ENCODE data around the gene ZNF433. TPM values are rescaled to one million over a fixed set of nuclear protein-coding genes. Genes with fewer than 3 reads are reported as not detected.

ZNF433 gene
- total and polyA plus RNA-seq, 2 donors (not counting 3 experiments of a cell fraction or from before 2014, with no cell fraction given), result 1.8 to 2.1 TPM

GRCh38 chr19:12047868-12048267, 12.4 kb upstream of the ZNF433 start:
- POLR2A ChIA-PET, result no interaction called here
- no peak overlapping the region for H3K27ac ChIP-seq (ENCODE audit: insufficient read depth, low read depth, low read length)
- no peak overlapping the region for H2AFZ ChIP-seq (ENCODE audit: low read depth, low read length)
- H3K9me3 ChIP-seq (replicated peaks; ENCODE audit: control insufficient read depth, insufficient read depth, low read length), result peaks cover 14% of the 10 kb centered on the region
- CTCF ChIA-PET, result no interaction called here
- H3K4me1 ChIP-seq (ENCODE audit: control insufficient read depth, extremely low read depth, insufficient read depth, low read length), result peaks cover 10% of the 10 kb centered on the region
- no peak overlapping the region for H3K9ac ChIP-seq (replicated peaks; ENCODE audit: extremely low read depth, insufficient read depth, low read length)
- BruUV-seq (replicated peaks), result no TSS peak
- no peaks in the 10 kb centered on the region for H3K27me3 ChIP-seq (ENCODE audit: control insufficient read depth in 2 of 2, insufficient read depth in 2 of 2, low read length in 2 of 2)
- H3K4me2 ChIP-seq (ENCODE audit: insufficient read depth, low read length), result no peak overlapping the region
- dilution Hi-C loops (cut with MboI; ENCODE audit: extremely low pct_ligation_motif_present, low sequenced_read_pairs) (no loop called here), intact Hi-C loops (cut with micrococcal nuclease) (no loop called here)
- TF ChIP-seq JUN (IDR thresholded peaks at IDR 0.05; ENCODE audit: borderline replicate concordance, insufficient read depth, insufficient read length, low read depth) (no peak), GATA2 (IDR thresholded peaks at IDR 0.05; ENCODE audit: insufficient read depth, insufficient read length, low read depth, low read length) (no peak), MAX (IDR thresholded peaks at IDR 0.05; ENCODE audit: insufficient read depth, insufficient read length) (no peak), CTCF (IDR thresholded peaks at IDR 0.05; ENCODE audit: extremely low read depth in 1 of 2, insufficient read depth in 1 of 2, low read depth in 1 of 2, low read length in 2 of 2) (no peak), EZH2 (IDR thresholded peaks at IDR 0.05; ENCODE audit: borderline replicate concordance, low read depth, low read length, severe bottlenecking) (no peak), FOS (IDR thresholded peaks at IDR 0.05; ENCODE audit: borderline replicate concordance, insufficient read depth, low read length) (no peak), POLR2A (IDR thresholded peaks at IDR 0.05; ENCODE audit: low read depth, low read length) (no peak), POLR2AphosphoS5 (IDR thresholded peaks at IDR 0.05; ENCODE audit: insufficient read depth, low read depth, low read length) (no peak), MYC (IDR thresholded peaks at IDR 0.05; ENCODE audit: low read depth, low read length) (no peak)
- H3K9me1 ChIP-seq (replicated peaks; ENCODE audit: control insufficient read depth, extremely low read depth, insufficient read depth, low read length), result no peaks in the 10 kb centered on the region
- no peaks in the 10 kb centered on the region for H3K36me3 ChIP-seq (ENCODE audit: control insufficient read depth in 2 of 2, extremely low read depth in 1 of 2, insufficient read depth in 2 of 2, low read length in 2 of 2)
- no peaks in the 10 kb centered on the region for H3K79me2 ChIP-seq (ENCODE audit: control insufficient read depth, insufficient read depth, low read length)
- H3K4me3 ChIP-seq (replicated peaks in 1 of 3; ENCODE audit: insufficient read depth in 1 of 3, low read depth in 1 of 3, low read length in 3 of 3), result no peak overlapping the region
- no peak for FAIRE-seq
- DNase-seq (ENCODE audit: low read depth, low spot score), result no peak
- no peaks in the 10 kb centered on the region for H4K20me1 ChIP-seq (replicated peaks; ENCODE audit: control insufficient read depth, extremely low read depth, insufficient read depth, low read length)
